Thymus (tissue), 11 donors: ENCODE data around the gene CFAP73. TPM values are rescaled to one million over a fixed set of nuclear protein-coding genes. Genes with fewer than 3 reads are reported as not detected.

ENCODE experiments used
- DNase-seq, 9 donors: peaks; one replicate each; pipeline ENCODE4 v3.0.0-alpha.2; 2013; ENCODE audit warnings: low spot score in 9 of 9, low read depth in 6 of 9, missing footprints in 1 of 9
- H3K27ac ChIP-seq, 2 donors: one replicate each; pipeline ENCODE4 v1.5.1; 2013; ENCODE audit warnings: control low read depth in 1 of 2, low read depth in 1 of 2, low read length in 1 of 2, mild to moderate bottlenecking in 1 of 2, moderate library complexity in 1 of 2
- H3K27me3 ChIP-seq, 2 donors: one replicate each; pipeline ENCODE4 v1.5.1; 2013; ENCODE audit warnings: low read length in 1 of 2; ENCODE audit not compliant: control insufficient read depth in 2 of 2, insufficient read depth in 1 of 2
- H3K36me3 ChIP-seq, 2 donors: one replicate each; pipeline ENCODE4 v1.5.1; 2013; ENCODE audit warnings: low read length in 1 of 2, mild to moderate bottlenecking in 1 of 2, moderate library complexity in 1 of 2; ENCODE audit not compliant: control insufficient read depth in 2 of 2, insufficient read depth in 2 of 2
- H3K4me1 ChIP-seq, 2 donors: one replicate each; pipeline ENCODE4 v1.5.1; 2013; ENCODE audit warnings: low read length in 2 of 2; ENCODE audit not compliant: control insufficient read depth in 2 of 2, insufficient read depth in 2 of 2
- H3K4me3 ChIP-seq, 2 donors: one replicate each; pipeline ENCODE4 v1.5.1; 2013; ENCODE audit warnings: low read length in 2 of 2, control low read depth in 1 of 2, mild to moderate bottlenecking in 1 of 2
- H3K9me3 ChIP-seq, 2 donors: one replicate each; pipeline ENCODE4 v1.5.1; 2013; ENCODE audit warnings: low read length in 1 of 2, mild to moderate bottlenecking in 1 of 2; ENCODE audit not compliant: control insufficient read depth in 2 of 2, insufficient read depth in 1 of 2
- WGBS: extraction: QIAGEN DNeasy Blood & Tissue Kit; methylation state at CpG from one replicate; pipeline ENCODE4 v1.1.7; 2013; 5-methylcytosine and 5-hydroxymethylcytosine counted together
- polyA plus RNA-seq: library from polyadenylated mRNA; stranded (reverse); fragments of 200-250 nt; gene quantifications from one replicate; pipeline ENCODE4 v1.2.3, GENCODE V29; 2013
- total RNA-seq: library from RNA; stranded (reverse); fragments of 120-200 nt; gene quantifications from one replicate; pipeline ENCODE4 v1.2.4, GENCODE V29; 2013
- donor health status: healthy.

Gene CFAP73
- total and polyA plus RNA-seq, 2 donors: 0.28 to 0.73 TPM

GRCh38 chr12:113208041-113208934 lies 58.8 kb downstream of the CFAP73 start:
- WGBS: 5% methylated on average over 10 of the region's 10 CpGs
- peaks cover 25 to 31% of the 10 kb centered on the region in 2 donors for H3K4me1 ChIP-seq
- DNase-seq: peak in 4 of 9 donors; percentile 48 to 85 (median 64)

More at GRCh38 chr12:113208041-113208934, 58.8 kb downstream of the CFAP73 start:
- Histone ChIP-seq H3K36me3 (no peaks in the 10 kb centered on the region), H3K27ac (peak overlapping the region; percentile 71 to 72), H3K27me3 (no peaks in the 10 kb centered on the region), H3K9me3 (no peaks in the 10 kb centered on the region), H3K4me3 (no peak overlapping the region)

Other genes with a start within 250 kb of the CFAP73 start
- 55.3 TPM for gene OAS1, start 242.8 kb upstream of the CFAP73 start, total RNA-seq
- 42.0 TPM for gene OAS1, start 242.8 kb upstream of the CFAP73 start, polyA plus RNA-seq
- 12.7 TPM for gene OAS3, start 211.2 kb upstream of the CFAP73 start, total RNA-seq
- gene OAS3, start 211.2 kb upstream of the CFAP73 start, polyA plus RNA-seq: 10.2 TPM
- 45.8 TPM for gene OAS2, start 171.2 kb upstream of the CFAP73 start, total RNA-seq
- 29.8 TPM for gene OAS2, start 171.2 kb upstream of the CFAP73 start, polyA plus RNA-seq
- 4.4 TPM for gene DTX1, start 93.0 kb upstream of the CFAP73 start, total RNA-seq
- 2.1 TPM for gene DTX1, start 93.0 kb upstream of the CFAP73 start, polyA plus RNA-seq
- 1.7 TPM for gene RASAL1, start 14.0 kb upstream of the CFAP73 start, total RNA-seq
- gene RASAL1, start 14.0 kb upstream of the CFAP73 start, polyA plus RNA-seq: 3.7 TPM
- 23.6 TPM for gene DDX54, start 35.8 kb downstream of the CFAP73 start, total RNA-seq
- gene DDX54, start 35.8 kb downstream of the CFAP73 start, polyA plus RNA-seq: 49.8 TPM
- 18.3 TPM for gene RITA1, start 36.0 kb downstream of the CFAP73 start, total RNA-seq
- 8.5 TPM for gene RITA1, start 36.0 kb downstream of the CFAP73 start, polyA plus RNA-seq
- 4.2 TPM for gene TPCN1, start 71.7 kb downstream of the CFAP73 start, total RNA-seq
- gene TPCN1, start 71.7 kb downstream of the CFAP73 start, polyA plus RNA-seq: 16.7 TPM
- 15.2 TPM for gene SLC8B1, start 185.4 kb downstream of the CFAP73 start, total RNA-seq
- gene SLC8B1, start 185.4 kb downstream of the CFAP73 start, polyA plus RNA-seq: 55.9 TPM
- 2.5 TPM for gene PLBD2, start 208.9 kb downstream of the CFAP73 start, total RNA-seq
- gene PLBD2, start 208.9 kb downstream of the CFAP73 start, polyA plus RNA-seq: 9.3 TPM